ENCODE measurements around the gene DUSP7.

The DUSP7 gene

DNA sequence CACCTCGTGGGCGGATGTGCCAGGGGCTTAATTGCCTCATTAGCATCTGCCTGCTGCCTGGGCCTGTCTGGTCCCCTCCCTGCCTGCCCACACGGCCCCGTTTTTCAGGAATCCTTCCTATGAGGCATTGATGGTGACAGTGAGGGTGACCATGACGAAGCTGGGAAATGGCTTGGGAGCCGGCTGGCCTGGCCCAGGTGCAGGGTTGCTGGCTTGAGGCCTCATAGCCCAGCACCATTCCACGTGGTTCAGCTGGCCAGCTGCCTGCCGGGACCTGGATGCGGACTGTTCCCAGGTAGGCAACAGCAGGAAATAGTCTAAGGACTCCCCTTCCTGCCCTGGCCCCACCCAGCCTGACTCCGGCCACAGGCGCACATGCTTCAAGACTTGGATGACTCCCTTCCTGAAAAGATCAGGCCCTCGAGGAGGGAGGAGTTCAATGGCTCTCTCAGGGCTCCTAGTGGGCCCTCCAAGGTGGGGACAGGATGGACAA, 8.9 kb upstream of the DUSP7 start:
- DNase-seq = no peak

DNA sequence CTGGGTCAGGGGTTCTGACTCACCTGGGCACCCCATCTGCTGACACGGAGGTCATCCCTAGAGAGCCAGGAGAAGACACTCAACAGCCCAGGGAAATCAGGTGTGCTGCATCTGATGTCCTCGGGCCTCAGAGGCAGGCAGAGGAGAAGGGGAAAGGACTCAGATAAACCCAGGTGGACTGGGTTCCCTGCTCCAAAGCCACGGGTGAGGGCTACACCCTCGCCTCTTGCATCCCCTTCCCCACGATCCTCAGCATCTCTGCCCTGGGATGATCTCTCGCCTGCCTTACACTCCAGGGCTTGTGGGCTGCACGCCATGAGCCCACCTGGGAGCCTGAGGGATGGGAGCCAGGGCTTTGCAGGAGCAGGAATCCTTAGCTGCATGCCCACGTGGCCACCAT, 8.2 kb upstream of the DUSP7 start:
- no peak for DNase-seq

DNA sequence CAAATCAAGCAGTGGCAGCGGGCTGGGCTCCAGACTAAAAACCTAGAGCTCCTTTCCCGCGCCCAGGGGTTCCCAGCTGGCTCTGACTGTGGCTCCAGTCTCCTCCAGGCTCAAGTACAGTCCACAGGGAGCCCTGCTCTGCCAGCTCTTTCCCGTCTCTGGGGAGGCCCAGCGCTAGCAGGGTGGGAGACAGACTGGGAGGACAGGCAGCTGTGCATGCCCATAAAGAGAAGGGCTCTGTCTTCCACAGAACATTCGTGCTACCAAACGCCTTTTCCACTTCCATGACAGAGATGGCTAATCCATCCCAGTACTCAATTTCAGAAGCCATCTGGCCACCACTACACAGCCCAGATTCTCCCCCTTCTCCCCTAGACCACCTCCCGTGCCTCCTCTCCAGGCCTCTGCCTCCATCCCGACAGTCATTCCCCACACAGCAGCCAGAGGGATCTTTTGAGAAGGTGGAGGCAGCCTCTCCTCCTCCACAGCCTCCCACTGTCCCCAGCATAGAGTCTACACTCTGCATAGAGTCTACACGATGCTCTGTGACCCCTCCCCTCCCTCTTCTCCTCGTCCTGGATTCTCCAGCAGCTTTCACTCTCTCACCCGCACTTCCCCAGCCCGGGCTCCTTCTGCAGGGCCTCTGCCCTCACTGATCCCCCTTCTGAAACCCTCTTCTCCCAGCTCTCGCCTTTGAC, 6.8 kb upstream of the DUSP7 start:
- DNase-seq = no peak

DNA sequence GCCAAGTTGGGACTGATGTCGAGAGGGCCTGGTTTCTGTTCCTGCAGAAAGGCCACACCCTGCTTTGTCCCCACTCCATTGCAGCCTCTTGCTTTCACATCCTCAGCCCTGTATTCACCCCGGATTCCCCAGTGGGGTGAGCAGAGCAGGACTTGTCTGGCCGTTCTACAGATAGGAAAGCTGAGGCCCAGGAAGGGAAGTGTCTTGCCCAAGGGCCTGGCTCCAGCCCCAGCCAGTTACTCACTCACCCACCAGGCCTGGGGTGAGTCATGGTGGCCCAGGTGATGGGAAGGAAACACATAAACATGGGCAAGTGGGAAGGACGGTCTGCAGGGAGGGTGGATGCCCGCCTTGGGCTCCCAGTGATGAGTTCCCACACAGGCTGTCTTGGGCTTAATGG, 6.1 kb upstream of the DUSP7 start:
- DNase-seq = no peak

DNA sequence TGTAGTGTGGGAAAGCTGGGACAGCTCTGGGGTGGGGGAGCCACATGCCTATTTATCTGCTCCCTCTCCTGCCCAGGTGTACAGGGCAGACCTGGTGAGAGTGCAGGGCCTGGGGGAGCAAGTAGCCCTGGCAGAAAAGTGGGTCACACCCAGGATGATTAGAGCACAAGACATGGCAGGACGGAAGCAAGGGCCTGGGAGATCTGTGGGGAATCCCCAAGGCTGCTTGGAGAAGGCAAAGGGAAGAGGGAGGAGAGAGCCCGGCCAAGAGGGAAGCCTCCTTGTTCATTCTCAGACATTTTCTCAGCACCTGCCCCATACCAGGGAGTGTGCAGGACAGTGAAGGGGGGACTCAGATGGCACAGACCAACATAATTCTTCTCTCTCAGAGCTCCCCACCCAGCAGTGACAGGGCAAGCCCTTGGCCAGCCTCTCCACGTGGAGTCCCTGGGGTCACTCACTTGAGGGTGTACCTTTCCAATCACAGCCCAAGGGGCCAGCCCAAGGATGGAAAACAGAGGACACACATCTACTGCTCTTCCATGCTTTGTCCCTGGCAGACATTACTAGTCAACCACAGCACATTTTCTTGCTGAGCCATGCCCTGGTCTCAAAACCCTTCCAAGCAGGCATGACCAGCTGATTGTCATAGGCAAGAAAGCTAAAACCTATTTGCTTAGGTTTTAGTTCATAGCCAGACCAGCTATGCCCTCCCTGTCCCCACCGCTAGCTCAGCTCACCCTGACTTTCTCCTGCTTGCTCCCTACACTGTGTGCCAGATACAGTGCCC, 4.9 kb upstream of the DUSP7 start:
- no peak for DNase-seq

DNA sequence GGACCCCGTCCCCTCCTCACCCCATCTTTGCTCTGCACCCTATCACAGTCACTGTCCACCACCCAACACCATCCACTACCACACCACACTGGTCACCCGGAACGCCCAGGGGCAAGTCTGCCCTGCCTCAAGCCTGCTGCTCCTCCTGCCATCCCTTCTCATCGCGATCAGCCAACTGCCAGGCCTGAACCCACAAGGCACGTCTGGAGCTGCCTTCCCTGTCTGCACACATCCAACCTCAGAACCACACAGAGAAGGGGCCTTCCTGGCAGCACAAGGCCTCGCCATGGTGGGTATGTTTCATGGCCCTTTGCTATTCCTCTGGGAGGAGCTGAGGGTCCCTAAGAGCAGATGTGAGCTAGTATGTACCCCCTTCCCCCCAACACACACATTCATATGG, 3.4 kb upstream of the DUSP7 start:
- no peak for DNase-seq

DNA sequence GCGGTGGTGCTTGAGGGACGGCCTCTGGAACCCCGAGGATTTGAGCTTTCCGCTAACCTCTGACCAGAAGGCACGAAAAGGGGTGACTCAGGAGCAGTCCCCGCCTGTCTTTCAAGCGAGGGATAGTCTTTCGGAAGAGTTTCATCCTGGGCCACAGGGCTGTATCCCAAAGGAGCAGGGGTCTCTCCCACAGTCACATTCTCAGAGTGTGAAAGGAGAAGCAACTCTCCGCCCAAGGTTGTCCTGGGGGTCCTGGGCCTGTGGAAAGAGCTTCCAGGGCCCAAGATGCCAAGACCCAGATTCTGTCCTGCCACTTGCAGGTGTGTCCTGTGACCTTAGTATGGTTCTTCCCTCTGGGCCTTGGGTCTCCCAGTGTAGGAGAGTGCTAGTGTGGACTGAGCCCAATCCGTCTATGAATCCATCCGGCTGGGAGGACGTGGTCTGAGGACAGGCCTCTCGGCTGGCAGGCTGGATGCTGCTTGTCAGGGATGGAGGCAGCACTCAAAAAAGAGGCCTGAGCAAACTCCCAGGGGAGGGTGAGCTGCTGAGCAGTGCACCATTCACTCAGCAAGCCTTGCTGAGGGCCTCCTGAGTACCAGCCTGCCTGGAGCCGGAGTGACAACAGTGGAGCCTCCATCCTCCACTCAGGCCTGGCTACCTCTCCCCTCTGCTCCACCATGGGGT, 1.6 kb upstream of the DUSP7 start:
- no peak for DNase-seq

DNA sequence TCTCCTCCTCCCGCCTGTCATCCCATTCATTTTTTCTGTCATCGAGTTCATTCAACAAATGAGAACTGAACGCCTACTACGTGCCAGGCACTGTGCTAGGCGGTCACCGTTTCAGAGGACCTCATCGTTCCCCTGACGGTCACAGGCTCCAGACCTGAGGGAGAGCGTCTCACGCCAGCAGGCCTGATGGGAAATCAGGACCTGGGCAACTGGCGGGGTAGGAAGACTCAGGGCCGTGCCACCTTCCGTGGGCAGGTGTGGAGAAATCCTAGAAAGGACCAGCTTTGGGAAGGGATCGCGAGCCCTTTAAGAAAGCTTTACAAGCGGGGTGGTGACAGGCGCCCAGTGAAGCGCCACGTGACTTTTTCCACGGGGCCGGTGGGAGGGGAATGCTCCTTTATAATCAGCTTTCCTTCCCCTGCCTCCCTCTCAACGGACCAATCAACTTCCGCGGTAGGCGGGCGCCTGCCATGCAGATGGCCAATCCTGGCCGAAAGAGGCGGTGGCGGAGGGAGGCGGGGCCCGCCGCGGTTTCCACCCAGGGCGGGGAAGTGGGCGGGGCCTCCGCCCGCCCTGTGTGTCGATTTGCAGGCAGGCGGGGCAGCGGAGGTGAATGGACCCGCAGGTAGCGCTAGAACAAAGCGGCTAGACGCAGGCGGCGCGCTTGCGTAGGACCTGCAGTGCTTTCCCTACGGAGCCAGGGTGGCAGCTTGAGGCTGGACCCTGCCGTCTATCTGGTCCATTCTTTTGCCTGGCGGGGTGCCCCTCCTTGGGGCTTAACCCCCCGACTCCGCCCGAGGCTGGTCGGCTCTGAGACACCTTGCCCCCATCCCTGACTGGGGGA, 819 bp upstream of the DUSP7 start:
- peak; percentile 86 for DNase-seq

DNA sequence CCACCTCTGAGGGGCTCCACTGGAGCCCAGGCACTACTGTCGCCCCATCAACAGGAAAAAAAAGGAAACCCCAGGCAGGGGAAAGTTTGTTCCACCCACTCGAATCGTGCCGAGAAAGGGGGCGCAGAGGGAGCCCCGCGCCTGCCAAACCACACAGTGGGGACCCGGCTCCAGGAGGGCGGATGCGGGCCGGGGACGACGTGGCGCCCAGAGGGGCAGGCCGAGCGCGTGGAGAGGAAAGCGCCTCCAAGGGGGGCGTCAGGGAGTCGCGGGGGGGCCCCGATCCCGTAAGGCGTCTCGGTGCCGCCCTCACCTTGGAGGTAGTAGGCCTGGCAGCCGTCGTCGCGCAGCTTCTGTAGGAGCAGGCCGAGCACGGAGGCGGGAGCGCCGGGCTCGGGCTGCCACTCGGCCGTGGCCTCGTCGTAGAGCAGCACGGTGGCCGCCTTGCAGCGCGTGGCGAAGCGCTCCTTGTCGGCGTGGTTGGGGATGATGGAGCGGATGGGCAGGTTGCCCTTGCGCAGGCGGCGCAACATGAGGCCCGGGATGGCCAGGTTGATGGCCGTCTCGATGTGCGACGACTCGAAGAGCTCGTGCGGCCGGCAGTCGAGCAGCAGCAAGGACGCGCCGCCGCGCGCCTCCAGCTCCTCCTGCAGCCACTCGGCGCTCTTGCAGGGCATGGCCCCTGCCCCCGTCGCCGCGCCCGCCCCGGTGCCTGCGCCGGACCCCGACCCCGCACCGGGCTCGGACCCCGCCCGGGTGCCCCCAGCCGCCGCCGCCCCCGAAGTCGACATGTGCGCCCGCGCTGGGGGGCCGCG, 627 bp downstream of the DUSP7 start:
- no peak for DNase-seq

DNA sequence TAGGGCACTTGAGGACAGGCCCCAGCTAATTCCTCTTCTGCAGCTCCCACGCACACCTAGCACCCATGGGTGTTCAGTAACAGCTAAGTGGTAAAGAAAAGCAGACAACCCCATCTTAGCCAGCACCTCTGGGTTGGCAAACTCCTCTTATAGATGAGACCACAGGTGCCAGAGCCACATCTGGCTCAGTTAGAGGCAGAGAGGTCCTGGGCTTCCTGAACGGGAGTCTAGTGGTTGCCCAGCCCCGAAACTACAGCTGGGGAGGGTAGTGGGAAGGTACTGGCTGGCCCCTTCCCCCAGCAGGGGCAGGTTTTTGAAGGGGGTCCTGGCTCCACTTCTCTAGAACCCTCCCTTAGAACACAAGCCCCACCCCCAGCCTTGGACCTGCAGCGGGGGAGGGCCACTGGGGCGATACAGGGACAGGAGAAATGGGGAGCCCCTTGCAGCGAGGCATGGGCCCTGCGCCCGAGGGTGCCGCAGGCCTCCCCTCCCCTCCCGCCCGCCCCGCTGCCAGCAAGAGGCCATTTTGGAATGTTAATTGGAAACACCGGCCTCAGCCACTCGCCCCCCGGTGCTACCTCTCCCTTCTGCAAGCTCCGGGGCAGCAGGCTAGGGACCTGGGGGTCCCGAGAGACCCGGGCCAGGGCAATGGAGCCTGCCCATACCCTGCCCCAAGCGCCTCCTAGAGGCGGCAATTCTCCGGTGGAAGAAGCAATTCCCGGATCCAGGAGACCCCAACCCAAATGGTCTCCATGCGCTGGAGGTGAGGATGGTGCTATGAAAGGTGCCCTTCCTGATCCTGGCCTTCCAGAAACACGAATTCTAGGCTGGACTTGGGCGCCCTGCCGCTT, 1.5 kb downstream of the DUSP7 start:
- no peak for DNase-seq

DNA sequence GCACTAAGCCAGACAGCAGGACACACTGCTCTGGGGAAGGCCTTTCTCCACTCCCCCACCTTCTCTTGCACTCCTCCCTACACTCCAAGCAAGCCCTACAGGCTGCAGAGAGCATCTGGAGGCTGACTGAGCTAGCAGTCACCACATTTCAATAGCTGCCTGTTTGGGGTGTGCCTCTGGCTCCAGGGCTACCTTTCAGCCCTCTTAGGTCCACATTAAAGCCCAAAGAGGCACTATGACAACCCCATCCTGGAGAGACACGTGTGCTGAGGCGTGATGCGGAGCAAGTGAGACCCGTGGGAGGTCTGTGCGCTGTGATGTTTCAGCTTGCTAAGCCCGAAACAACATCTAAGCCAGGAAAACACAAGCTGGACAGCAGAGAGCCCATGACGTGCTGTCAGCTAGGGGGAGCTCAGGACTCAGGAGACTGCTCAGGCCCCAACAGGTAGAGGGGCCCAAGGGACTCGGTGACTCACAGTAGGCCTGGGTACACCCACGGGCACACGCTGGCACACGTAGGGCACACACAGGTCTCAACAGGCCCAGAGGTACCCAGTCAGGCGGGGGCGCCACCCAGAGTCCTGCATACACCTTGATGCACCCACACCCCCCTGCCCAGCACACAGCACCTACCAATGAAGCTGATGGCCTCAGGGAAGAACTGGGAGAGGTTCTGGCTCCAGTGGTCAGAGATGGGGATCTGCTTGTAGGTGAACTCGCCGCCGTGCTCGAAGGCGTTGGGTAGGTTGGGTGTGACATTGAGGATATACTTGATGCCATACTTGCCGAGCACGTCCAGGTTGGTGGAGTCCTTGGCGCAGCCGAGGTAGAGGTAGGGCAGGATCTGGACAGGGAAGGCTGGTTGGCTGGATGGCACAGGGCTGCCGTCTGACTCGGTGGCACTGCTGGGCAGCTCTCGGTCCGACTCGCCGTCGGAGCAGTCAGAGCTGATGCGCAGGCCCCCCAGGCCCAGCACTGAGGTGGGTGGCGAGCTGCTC, 2.8 kb downstream of the DUSP7 start:
- DNase-seq = no peak

DNA sequence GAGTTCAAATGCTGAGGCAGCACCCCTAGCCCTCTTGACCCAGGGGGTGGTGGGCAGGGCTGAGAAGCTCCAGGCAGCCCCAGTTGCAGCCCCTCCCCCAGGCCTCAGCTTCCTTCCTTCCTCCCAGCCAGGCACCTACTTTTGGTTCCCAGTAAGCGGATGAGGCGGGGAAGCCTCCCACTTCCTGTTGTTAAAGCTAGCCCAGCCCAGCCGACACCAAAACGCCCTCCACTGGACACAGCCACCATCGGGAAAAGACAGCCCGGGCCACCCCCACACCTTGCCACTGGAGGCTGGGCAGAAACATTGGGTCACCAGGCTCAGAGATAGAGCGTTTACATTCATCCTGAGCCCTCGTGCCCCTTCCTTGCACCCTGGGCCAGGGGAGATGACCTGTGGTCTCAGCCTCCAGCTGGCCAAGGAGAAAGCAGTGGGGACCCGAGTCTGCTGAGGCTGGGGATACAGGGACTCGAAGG, 3.5 kb downstream of the DUSP7 start:
- DNase-seq = no peak

DNA sequence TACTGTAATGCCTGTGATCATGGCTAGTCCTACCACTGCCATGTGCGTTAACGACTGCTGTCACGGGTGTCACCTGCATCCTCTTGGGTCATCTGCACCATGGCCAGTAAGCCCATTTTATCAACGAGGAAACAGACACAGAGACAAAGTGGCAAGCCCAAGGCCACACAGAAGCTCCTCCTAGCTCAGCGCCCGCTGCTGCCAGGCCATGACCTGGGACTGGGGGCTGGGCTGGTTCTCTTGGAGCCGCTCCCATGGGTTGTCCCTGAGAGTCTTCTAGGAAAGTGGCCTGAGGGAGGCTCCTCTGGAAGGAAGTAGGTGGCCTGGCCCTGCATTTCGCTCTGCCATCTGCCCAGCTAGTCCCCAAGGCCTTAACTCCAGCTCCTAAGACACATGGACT, 4.9 kb downstream of the DUSP7 start:
- no peak for DNase-seq

DNA sequence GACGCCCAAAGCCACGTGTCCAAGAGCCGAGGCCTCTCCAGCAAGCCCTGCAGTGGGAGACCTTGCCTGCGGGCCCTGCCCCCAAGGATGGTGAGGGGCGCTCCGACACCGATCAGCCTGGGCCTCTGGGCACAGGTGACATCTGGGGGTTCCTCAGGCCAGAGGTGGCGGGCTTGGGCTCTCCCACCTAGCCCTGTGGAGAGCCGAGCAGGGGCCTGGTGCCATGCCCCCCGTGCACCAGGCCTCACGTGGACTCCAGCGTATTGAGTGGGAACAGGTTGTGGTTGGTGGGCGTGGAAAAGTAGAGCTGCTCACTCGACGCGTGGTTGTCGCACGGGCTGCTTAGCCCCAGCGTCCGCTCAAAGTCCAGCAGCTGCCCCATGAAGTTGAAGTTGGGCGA, 5.8 kb downstream of the DUSP7 start:
- DNase-seq = no peak

DNA sequence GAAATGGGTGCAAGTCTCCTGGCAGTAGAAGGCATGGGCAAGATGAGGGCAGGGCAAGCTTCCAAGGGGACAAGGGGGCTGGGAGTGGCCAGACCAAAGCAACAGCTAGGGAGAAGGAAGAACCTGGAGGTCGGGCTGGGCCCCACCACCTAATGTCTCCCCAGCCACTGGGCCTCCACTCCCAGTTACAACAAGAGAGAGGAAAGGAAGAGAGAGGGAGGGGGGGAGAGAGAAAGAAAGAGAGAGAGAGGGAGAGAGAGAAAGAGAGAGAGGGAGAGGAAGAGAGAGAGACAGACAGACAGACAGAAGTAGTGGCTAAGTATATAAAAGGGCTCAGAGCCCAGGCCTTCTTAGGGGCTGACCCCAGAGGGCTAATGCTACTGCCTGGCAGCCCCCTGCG, 6.9 kb downstream of the DUSP7 start:
- no peak for DNase-seq

DNA sequence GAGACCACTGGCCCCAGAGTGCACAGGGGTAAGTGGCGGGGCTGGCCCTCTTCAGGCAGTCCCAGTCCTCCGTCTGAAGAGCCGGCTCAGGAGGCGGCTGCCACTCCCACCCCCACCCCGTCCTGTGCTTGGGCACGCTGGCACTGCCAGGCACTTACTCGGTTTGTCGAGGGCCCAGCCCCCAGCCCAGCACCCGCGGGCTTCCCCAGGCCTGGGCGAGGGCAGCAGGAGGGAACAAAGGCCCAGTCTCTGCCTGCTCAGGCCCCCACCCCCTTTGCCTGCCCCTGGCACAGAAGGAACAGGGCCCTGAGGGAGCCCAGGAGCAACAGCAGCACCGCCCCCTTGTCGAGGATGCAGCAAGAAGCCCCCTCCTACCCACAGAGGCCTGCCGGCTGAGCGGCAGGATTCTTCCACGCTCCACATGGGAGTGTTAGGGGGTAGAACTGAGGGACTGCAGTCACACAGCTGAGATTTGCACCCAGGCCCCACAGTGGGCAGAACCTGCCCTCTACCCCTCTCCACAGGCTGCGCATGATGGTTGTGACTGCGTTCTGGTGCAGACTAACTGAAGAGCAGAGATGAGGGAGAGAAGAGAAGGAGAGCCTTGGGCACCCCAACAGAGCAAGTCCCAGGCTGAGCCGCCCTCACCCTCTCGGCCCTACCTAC, 8.9 kb downstream of the DUSP7 start:
- no peak for DNase-seq

DNA sequence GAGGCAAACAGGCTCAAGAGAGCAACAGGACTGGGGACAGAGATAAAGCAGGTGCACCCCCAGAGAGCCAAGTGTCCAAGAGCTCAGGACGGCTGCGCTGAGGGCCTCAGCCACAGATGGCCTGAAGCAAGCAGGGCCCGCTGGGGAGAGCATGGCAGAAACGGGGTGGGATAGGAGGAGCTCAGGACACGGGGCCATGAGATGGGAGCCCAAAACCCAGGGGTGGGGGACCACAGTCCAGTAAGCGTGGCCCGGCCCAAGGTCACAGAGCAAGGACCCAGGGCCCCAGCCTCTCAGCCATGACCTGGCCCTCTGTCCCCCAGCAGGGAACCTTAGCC, 9.5 kb downstream of the DUSP7 start:
- no peak for DNase-seq

DNA sequence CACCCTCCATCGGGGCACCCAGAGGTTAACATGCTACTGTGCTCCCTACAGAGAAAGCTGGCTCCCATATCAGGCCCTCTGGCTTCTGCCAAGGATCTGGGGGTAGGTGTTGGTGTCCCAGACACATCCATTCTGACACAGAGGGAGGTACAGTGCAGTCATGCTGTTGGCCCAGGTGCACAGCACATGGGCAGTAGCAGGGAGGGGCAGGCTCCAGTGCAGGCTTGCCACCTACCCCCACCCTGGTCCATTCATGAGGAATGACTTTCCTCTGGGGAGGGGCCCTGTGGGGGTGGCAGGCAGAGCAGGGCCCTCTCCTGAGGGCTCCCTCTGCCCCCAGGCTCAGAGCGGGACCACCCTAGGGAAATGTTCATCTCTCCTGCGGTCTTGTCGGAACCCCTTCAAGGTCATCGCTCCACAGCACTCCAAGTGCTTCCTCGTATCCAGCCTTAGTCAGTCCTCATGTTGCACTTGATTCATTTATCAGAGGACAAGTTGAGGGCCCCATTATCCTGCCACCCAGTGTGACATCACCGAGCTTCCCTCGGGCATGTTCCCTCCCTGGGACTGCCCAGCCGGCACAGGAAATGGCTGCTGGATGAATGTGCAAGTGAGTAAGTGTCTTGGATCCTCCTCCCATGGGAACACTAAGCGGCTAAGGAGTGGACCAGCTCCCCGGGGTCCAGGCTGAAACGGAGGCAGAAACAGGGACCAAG, 10.0 kb downstream of the DUSP7 start:
- no peak for DNase-seq

Data from NCI-H2107 (cell line).